ENCODE measurements around the gene DUSP6.

DUSP6 gene

GRCh38 chr12:89309440-89309802 lies 42.9 kb downstream of the DUSP6 start:
- DNase-seq (ENCODE audit: low spot score) = no peak
- no peak for TF ChIP-seq CTCF (IDR thresholded peaks at IDR 0.05; ENCODE audit: extremely low read depth, missing control alignments)

GRCh38 chr12:89307474-89308253 lies 44.6 kb downstream of the DUSP6 start:
- TF ChIP-seq CTCF (IDR thresholded peaks at IDR 0.05; ENCODE audit: extremely low read depth, missing control alignments) = no peak
- DNase-seq (ENCODE audit: low spot score) = no peak

GRCh38 chr12:89306827-89307473 lies 45.4 kb downstream of the DUSP6 start:
- no peak for TF ChIP-seq CTCF (IDR thresholded peaks at IDR 0.05; ENCODE audit: extremely low read depth, missing control alignments)
- no peak for DNase-seq (ENCODE audit: low spot score)

GRCh38 chr12:89305373-89305772 lies 46.9 kb downstream of the DUSP6 start:
- TF ChIP-seq CTCF (IDR thresholded peaks at IDR 0.05; ENCODE audit: extremely low read depth, missing control alignments) = no peak
- no peak for DNase-seq (ENCODE audit: low spot score)

- TF ChIP-seq CTCF (IDR thresholded peaks at IDR 0.05; ENCODE audit: extremely low read depth, missing control alignments) = no peak
- DNase-seq (ENCODE audit: low spot score) = no peak
Measured at GRCh38 chr12:89299931-89300330, 52.4 kb downstream of the DUSP6 start.

- TF ChIP-seq CTCF (IDR thresholded peaks at IDR 0.05; ENCODE audit: extremely low read depth, missing control alignments) = no peak
- DNase-seq (ENCODE audit: low spot score) = no peak
Measured at GRCh38 chr12:89299417-89299816, 52.9 kb downstream of the DUSP6 start.
